Measurements from ENCODE around the gene CCDC61.

DNA sequence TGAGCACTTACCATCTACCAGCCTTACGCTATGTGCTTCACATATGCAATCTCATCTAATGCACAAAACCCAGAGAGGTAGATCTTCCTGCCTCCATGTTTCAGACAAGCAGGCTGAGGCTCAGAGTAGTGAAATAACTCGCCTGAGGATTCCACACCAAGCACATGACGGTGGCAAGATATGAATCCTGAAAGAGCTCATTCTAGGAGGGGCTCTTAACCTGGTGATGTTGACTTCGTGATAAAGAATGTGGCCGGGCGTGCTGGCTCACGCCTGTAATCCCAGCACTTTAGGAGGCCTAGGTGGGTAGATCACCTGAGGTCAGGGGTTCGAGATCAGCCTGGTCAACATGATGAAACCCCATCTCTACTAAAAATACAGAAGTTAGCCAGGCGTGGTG is 26.6 kb upstream of the CCDC61 start:
- TF ChIP-seq, protein P1, sequence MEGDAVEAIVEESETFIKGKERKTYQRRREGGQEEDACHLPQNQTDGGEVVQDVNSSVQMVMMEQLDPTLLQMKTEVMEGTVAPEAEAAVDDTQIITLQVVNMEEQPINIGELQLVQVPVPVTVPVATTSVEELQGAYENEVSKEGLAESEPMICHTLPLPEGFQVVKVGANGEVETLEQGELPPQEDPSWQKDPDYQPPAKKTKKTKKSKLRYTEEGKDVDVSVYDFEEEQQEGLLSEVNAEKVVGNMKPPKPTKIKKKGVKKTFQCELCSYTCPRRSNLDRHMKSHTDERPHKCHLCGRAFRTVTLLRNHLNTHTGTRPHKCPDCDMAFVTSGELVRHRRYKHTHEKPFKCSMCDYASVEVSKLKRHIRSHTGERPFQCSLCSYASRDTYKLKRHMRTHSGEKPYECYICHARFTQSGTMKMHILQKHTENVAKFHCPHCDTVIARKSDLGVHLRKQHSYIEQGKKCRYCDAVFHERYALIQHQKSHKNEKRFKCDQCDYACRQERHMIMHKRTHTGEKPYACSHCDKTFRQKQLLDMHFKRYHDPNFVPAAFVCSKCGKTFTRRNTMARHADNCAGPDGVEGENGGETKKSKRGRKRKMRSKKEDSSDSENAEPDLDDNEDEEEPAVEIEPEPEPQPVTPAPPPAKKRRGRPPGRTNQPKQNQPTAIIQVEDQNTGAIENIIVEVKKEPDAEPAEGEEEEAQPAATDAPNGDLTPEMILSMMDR (conservative IDR thresholded peaks at IDR 0.05; ENCODE audit: low read depth, low read length): no peak
- TF ChIP-seq EZH2 (IDR thresholded peaks at IDR 0.05; ENCODE audit: low read length, unreplicated experiment): no peak

Data from PC-3 (cell line).